HG02798 (cell line): ENCODE results near the gene ASB10.

Experiments used
- ATAC-seq: cut with Tn5 transposase; IDR thresholded peaks from one replicate; pipeline ENCODE4 v1.9.1; 2021; ENCODE audit warnings: mild to moderate bottlenecking; ENCODE audit not compliant: unreplicated experiment, poor library complexity

Gene ASB10

GRCh38 chr7:151168003-151168786, 18.9 kb downstream of the ASB10 start:
- peak; percentile 47 for ATAC-seq

- ATAC-seq = no peak
These were observed 19.7 kb downstream of the ASB10 start, which contains the start of gene GBX1 for GRCh38 chr7:151167197-151167961. GBX1 (minus strand) TSS chr7:151167694; CDS start chr7:151167548, 146 bp downstream.

GRCh38 chr7:151166629-151167196, 20.3 kb downstream of the ASB10 start:
- ATAC-seq = no peak

GRCh38 chr7:151161757-151162156, 25.3 kb downstream of the ASB10 start:
- no peak for ATAC-seq

GRCh38 chr7:151157645-151158329, 29.3 kb downstream of the ASB10 start:
- ATAC-seq = no peak

- ATAC-seq = no peak
These were observed 34.2 kb downstream of the ASB10 start for GRCh38 chr7:151152643-151153513.

GRCh38 chr7:151150388-151150787, 36.7 kb downstream of the ASB10 start:
- ATAC-seq = no peak

- no peak for ATAC-seq
These were observed 38.5 kb downstream of the ASB10 start for GRCh38 chr7:151148319-151149259.

- no peak for ATAC-seq
These were observed 40.3 kb downstream of the ASB10 start for GRCh38 chr7:151146761-151147160.

GRCh38 chr7:151144387-151144786, 42.7 kb downstream of the ASB10 start:
- no peak for ATAC-seq

- no peak for ATAC-seq
These were observed 43.6 kb downstream of the ASB10 start for GRCh38 chr7:151143261-151144015.

- ATAC-seq = no peak
These were observed 44.4 kb downstream of the ASB10 start for GRCh38 chr7:151142686-151143040.

- ATAC-seq = no peak
These were observed 45.0 kb downstream of the ASB10 start for GRCh38 chr7:151141855-151142685.

- no peak for ATAC-seq
These were observed 45.7 kb downstream of the ASB10 start for GRCh38 chr7:151141311-151141854.

- no peak for ATAC-seq
These were observed 46.2 kb downstream of the ASB10 start for GRCh38 chr7:151140826-151141225.

GRCh38 chr7:151139791-151140190, 47.3 kb downstream of the ASB10 start:
- ATAC-seq = no peak
